NT2/D1 (cell line): ENCODE measurements around the gene FXYD1.

Source experiments
- SUZ12 ChIP-seq: IDR thresholded peaks from 2 replicates; pipeline ENCODE4 v1.6.1; 2011; ENCODE audit not compliant: insufficient read length, insufficient read depth; ENCODE audit errors: extremely low read depth
- YY1 ChIP-seq: IDR thresholded peaks from 2 replicates; pipeline ENCODE4 v1.6.1; 2011; ENCODE audit not compliant: insufficient read length, insufficient read depth

DNA sequence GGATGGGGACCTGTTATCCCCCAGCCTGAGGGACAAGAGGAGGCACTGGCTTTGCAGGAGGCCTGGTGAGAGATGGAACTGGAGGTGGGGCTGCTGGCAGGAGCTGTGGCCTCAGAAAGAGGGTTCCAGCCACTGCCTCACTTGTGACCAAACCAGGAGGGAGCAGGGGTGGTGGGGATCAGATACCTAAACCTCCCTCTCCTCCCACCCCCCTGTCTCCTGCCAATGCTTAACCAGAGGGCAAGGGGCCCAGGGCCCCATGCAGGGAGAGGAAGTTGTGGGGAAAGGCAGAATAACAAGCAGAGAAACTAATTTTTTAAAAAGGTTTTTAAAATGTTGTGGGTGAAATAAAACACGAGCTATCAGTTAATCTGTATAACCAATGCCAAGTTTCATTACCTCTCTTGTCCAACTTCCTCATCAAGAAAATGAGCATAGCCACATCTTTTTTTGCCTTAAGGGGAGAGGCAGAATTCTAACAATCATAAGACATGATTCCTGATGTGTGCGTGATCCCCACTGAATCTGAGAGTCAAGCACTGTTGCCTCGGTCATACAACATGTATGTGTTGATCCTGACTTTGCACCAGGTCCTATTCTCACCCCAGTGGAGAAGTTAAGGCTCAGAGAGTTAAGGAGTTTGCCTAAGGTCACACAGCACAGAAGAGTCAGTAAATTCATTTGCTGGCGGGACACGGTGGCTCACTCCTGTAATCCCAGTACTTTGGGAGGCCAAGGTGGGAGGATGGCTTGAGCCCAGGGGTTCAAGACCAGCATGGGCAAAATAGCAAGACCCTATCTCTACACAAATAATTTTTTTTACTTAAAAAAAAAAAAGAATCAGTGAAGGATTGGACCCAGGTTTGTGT is 28.9 kb downstream of the FXYD1 start:
- no peak for TF ChIP-seq SUZ12
- TF ChIP-seq YY1, result no peak
